GM13977 (cell line): ENCODE measurements around the gene GLI1.
"Not testable (repeated sequence)": the region's sequence is repeated elsewhere in the genome, so short reads cannot be mapped to it uniquely, and the experiment has no call there.

ENCODE experiments used
- DNase-seq: peaks from one replicate; pipeline ENCODE4 v3.0.0; 2012; ENCODE audit warnings: low spot score
- CTCF ChIP-seq: IDR thresholded peaks from 2 replicates; pipeline ENCODE4 v1.5.1; 2012; ENCODE audit warnings: mild to moderate bottlenecking, control low read depth; ENCODE audit not compliant: insufficient read depth; ENCODE audit errors: extremely low read depth, missing control alignments
- in situ Hi-C: fragments of 300-500 bp; cut with MboI; formaldehyde crosslinking; loops from one replicate; pipeline ENCODE4 v1.12.0; 2022; ENCODE audit warnings: low sequenced_read_pairs, low pct_unique_long_range_greater_than_20kb, mixed read lengths, inconsistent platforms; ENCODE audit not compliant: unreplicated experiment

Gene GLI1

GRCh38 chr12:57441846-57442427, 17.6 kb upstream of the GLI1 start:
- DNase-seq: no peak
- in situ Hi-C loops: no loop called here
- TF ChIP-seq CTCF: no peak

GRCh38 chr12:57444337-57444736, 15.2 kb upstream of the GLI1 start:
- in situ Hi-C loops, DNase-seq: not testable (repeated sequence)

DNA sequence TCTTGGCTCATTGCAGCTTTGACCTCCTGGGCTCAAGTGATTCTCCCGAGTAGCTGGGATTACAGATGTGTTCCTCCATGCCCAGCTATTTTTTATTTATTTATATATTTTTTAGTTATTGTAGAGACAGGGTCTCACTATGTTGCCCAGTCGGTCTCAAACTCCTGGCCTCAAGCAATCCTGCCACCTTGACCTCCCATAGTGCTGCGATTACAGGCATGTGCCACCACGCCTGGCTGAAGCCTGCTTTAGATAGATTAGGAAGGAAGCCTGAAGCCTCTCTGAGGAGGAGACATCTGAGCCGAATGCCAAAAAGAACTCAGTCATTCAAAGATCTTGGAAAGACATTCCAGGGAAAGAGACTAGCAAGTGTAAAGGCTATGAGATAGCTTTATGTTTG, 14.8 kb upstream of the GLI1 start:
- DNase-seq: no peak
- in situ Hi-C loops: no loop called here
- TF ChIP-seq CTCF: no peak

DNA sequence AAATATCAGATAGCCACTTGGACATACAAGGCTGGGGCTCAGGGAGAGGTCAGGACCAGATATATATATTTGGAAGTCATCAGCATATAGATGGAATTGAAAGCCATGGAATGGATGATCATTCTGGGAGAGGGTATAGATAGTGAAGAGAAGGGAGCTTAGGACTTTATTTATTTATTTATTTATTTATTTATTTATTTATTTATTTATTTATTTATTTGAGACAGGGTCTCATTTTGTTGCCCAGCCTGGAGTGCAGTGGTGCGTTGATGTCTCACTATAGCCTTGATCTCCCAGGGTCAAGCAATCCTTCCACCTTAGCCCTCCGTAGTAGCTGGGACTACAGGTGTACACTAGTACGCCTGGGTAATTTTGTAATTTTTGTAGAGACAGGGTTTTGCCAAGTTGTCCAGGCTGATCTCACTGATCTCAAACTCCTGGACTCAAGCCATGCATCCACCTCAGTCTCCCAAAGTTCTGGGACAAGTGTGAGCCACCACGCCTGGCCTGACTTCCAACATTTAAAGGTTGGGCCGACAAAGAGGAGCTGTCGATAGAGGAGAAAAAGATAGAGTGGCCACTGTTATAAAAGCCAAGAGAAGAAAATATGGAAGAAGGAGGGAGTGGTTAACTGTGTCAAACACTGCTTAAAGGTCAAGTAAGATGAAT, 13.2 kb upstream of the GLI1 start:
- no peak for DNase-seq
- TF ChIP-seq CTCF: no peak
- in situ Hi-C loops: no loop called here

- TF ChIP-seq CTCF: no peak
- in situ Hi-C loops: no loop called here
- DNase-seq: no peak
These were observed 10.9 kb upstream of the GLI1 start for GRCh38 chr12:57448669-57449068.

DNA sequence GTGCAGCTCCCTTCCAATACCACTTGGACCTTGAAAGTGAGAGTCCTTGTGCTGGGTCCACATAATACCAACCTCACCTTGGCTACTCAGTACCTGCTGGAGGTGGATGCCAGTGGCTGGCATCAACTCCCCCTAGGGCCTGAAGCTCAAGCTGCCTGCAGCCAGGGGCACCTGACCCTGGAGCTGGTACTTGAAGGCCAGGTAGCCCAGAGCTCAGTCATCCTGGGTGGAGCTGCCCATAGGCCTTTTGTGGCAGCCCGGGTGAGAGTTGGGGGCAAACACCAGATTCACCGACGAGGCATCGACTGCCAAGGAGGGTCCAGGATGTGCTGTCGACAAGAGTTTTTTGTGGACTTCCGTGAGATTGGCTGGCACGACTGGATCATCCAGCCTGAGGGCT, 10.2 kb upstream of the GLI1 start:
- in situ Hi-C loops: no loop called here
- no peak for DNase-seq
- no peak for TF ChIP-seq CTCF

DNA sequence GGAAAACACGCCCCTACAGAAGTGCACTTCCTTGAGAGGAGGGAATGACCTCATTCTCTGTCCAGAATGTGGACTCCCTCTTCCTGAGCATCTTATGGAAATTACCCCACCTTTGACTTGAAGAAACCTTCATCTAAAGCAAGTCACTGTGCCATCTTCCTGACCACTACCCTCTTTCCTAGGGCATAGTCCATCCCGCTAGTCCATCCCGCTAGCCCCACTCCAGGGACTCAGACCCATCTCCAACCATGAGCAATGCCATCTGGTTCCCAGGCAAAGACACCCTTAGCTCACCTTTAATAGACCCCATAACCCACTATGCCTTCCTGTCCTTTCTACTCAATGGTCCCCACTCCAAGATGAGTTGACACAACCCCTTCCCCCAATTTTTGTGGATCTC, 9.5 kb upstream of the GLI1 start:
- no peak for TF ChIP-seq CTCF
- in situ Hi-C loops: loop anchor here (10.0 kb wide), 2 partner anchors 145 to 185 kb away; no protein-coding TSS in a partner anchor
- DNase-seq: no peak
